A172 (cell line): Measurements from ENCODE around the gene MFF. TPM values are rescaled to one million over a fixed set of nuclear protein-coding genes. Genes with fewer than 3 reads are reported as not detected.

Experiments used
- DNase-seq: peaks from one replicate; pipeline ENCODE4 v3.0.0-alpha.2; 2015; ENCODE audit warnings: low spot score
- total RNA-seq: library from RNA; depleted of rRNA; stranded (reverse); fragments of >200 nt; shearing (Covaris generic); gene quantifications from 2 replicates; pipeline ENCODE4 v1.2.3, GENCODE V29; 2014; rRNA removed

The MFF gene
- 165 and 192 TPM in 2 replicates for total RNA-seq

GRCh38 chr2:227324995-227325838 lies at the start of gene MFF:
TSS of gene MFF (plus strand) at chr2:227325251. CDS start at chr2:227330666, 5,415 bp downstream.
- peak; percentile 83 for DNase-seq

- no peak for DNase-seq
Measured at GRCh38 chr2:227280895-227281294, 44.2 kb upstream of the MFF start.

GRCh38 chr2:227285741-227286236 lies 39.3 kb upstream of the MFF start:
- no peak for DNase-seq

- no peak for DNase-seq
Measured at GRCh38 chr2:227287771-227288170, 37.3 kb upstream of the MFF start.

- DNase-seq: no peak
Measured at GRCh38 chr2:227292314-227292713, 32.7 kb upstream of the MFF start.

GRCh38 chr2:227293531-227293930 lies 31.5 kb upstream of the MFF start:
- DNase-seq: no peak

GRCh38 chr2:227295806-227296205 lies 29.2 kb upstream of the MFF start:
- DNase-seq: no peak

- DNase-seq: no peak
Measured at GRCh38 chr2:227296671-227297405, 28.2 kb upstream of the MFF start.

GRCh38 chr2:227301523-227301922 lies 23.5 kb upstream of the MFF start:
- no peak for DNase-seq

- peak; percentile 3 for DNase-seq
Measured at GRCh38 chr2:227308784-227309183, 16.3 kb upstream of the MFF start.

- no peak for DNase-seq
Measured at GRCh38 chr2:227310756-227311110, 14.3 kb upstream of the MFF start.

GRCh38 chr2:227311861-227312506 lies 13.1 kb upstream of the MFF start:
- no peak for DNase-seq

- DNase-seq: no peak
Measured at GRCh38 chr2:227312579-227312978, 12.5 kb upstream of the MFF start.

- DNase-seq: no peak
Measured at GRCh38 chr2:227313310-227313709, 11.7 kb upstream of the MFF start.

- no peak for DNase-seq
Measured at GRCh38 chr2:227317834-227318233, 7.2 kb upstream of the MFF start.

- DNase-seq: no peak
Measured at GRCh38 chr2:227320305-227321094, 4.6 kb upstream of the MFF start.

GRCh38 chr2:227322530-227323205 lies 2.4 kb upstream of the MFF start:
- no peak for DNase-seq

- DNase-seq: no peak
Measured at GRCh38 chr2:227323818-227324217, 1.2 kb upstream of the MFF start.

- peak; percentile 32 for DNase-seq
Measured at GRCh38 chr2:227324642-227324994, 433 bp upstream of the MFF start.

GRCh38 chr2:227325839-227326195 lies 766 bp downstream of the MFF start:
- peak; percentile 29 for DNase-seq

- no peak for DNase-seq
Measured at GRCh38 chr2:227326783-227327182, 1.7 kb downstream of the MFF start.
